Measurements from ENCODE around the gene ID3. TPM values are rescaled to one million over a fixed set of nuclear protein-coding genes. Genes with fewer than 3 reads are reported as not detected.
A peak's percentile ranks its signal among the peaks of the same experiment; 100 is the strongest.

Gene ID3
- total RNA-seq, 2 donors from 2014 or later, result 65.9 to 118 TPM

DNA sequence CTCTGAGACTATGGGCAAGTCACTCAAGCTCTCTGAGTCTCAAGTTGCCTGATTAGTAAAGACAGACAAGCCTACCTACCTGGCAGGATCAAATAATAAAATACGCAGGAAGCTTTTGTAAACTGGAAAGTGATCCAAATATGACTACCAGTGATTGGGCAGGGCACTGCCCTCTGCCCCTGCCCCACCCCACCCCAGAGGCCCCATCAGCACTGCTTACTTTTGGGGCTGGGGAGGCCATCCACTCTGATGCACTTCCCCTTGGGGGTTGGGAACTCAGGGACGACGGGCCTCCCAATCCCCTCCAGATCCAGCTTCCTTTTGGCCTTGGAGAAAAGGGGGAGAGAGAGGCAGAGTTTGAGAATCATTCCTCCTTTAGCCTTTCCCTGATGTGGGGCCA lies 35.1 kb downstream of the ID3 start:
- intact Hi-C loops (cut with DNase I), result no loop called here

DNA sequence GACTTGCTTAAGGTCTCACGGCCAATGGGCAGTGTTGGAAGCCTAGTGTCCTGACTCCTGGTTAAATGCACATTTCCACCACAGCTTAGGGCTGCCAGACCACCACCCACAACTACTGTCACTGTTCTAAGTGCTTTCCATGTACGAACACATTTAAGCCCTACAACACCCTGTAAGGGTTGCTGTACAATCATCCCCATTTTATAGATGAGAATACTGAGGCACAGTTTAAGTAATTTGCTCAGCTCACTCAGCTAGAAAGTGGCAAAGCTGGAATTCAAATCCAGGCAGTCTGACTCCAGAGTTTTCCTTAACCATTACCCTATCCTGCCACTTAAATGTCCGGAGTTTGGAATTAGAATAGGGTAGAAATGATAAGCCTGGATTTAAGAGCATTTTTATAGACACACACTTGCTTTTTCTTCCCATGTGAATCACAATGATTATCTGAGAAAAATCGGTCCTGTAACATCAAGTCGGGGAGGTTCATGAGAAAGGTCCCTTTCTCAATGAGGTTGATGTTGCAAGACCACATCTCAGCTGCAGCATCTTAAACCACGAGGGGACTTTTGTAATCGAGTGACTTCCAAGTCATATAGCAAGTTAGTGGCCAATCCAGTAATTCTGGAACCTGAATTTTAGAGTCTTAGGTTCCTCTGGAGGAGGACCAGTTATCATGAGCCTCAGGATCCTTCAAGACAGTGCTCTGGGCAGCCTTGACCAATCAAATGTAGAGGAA lies 36.9 kb downstream of the ID3 start:
- intact Hi-C loops (cut with DNase I), result no loop called here
- no peak overlapping the region for H3K4me3 ChIP-seq
- no peak overlapping the region for H3K27ac ChIP-seq
- no peaks in the 10 kb centered on the region for H3K4me1 ChIP-seq
- ATAC-seq, result no peak
- H3K27me3 ChIP-seq, result no peaks in the 10 kb centered on the region
- DNase-seq, result peak in 1 of 4 donors; percentile 20
- no peaks in the 10 kb centered on the region for H3K9me3 ChIP-seq
- no peaks in the 10 kb centered on the region for H3K36me3 ChIP-seq (replicated peaks in 1 of 2; ENCODE audit: insufficient read depth in 1 of 2, low read depth in 2 of 2)
- TF ChIP-seq POLR2A (IDR thresholded peaks at IDR 0.05), result no peak
- TF ChIP-seq, protein P1, sequence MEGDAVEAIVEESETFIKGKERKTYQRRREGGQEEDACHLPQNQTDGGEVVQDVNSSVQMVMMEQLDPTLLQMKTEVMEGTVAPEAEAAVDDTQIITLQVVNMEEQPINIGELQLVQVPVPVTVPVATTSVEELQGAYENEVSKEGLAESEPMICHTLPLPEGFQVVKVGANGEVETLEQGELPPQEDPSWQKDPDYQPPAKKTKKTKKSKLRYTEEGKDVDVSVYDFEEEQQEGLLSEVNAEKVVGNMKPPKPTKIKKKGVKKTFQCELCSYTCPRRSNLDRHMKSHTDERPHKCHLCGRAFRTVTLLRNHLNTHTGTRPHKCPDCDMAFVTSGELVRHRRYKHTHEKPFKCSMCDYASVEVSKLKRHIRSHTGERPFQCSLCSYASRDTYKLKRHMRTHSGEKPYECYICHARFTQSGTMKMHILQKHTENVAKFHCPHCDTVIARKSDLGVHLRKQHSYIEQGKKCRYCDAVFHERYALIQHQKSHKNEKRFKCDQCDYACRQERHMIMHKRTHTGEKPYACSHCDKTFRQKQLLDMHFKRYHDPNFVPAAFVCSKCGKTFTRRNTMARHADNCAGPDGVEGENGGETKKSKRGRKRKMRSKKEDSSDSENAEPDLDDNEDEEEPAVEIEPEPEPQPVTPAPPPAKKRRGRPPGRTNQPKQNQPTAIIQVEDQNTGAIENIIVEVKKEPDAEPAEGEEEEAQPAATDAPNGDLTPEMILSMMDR (IDR thresholded peaks at IDR 0.05), result no peak
- 82% methylated on average over 7 of the region's 7 CpGs for WGBS, 2 donors

More for the DNA sequence above, 35.1 kb downstream of the ID3 start:
- ATAC-seq (no peak), DNase-seq (no peak)
- no peaks in the 10 kb centered on the region for H3K27me3 ChIP-seq
- H3K4me3 ChIP-seq, result no peak overlapping the region
- WGBS, 2 donors, result 72 to 100% methylated on average over 1 to 3 of the region's 3 CpGs
- H3K4me1 ChIP-seq, result peaks cover 12% of the 10 kb centered on the region
- H3K36me3 ChIP-seq (replicated peaks in 1 of 2; ENCODE audit: insufficient read depth in 1 of 2, low read depth in 2 of 2), result no peaks in the 10 kb centered on the region
- H3K27ac ChIP-seq, result no peak overlapping the region
- no peak for TF ChIP-seq POLR2A (IDR thresholded peaks at IDR 0.05)
- TF ChIP-seq, protein P1 (IDR thresholded peaks at IDR 0.05), result no peak
- no peaks in the 10 kb centered on the region for H3K9me3 ChIP-seq

DNA sequence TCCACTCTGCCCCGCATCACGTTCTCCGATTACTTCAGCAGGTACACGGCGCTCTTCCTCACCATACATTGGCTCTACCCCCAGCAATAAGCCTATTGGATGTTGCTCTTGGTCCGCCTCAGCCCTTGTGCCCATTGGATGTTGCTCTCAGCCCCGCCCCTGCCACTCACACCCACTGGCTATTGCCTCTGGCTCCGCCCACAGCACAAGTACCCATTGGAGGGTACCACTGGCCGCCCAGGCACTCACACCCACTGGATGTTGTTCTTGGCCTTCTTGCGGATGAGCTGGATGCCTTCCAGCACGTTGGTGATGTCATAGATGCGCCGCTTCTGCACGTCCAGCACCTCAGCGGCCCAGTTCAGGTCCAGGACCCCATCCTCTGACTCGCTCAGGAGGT lies 37.7 kb downstream of the ID3 start:
- WGBS, 2 donors, result 93 to 94% methylated on average over 14 to 16 of the region's 16 CpGs
- ATAC-seq (no peak), DNase-seq (no peak)
- Histone ChIP-seq H3K4me3 (no peak overlapping the region), H3K4me1 (no peaks in the 10 kb centered on the region), H3K36me3 (replicated peaks in 1 of 2; ENCODE audit: insufficient read depth in 1 of 2, low read depth in 2 of 2) (no peaks in the 10 kb centered on the region), H3K27me3 (no peaks in the 10 kb centered on the region), H3K27ac (no peak overlapping the region), H3K9me3 (no peaks in the 10 kb centered on the region)
- intact Hi-C loops (cut with DNase I), result no loop called here
- TF ChIP-seq, protein P1 (IDR thresholded peaks at IDR 0.05), result no peak
- no peak for TF ChIP-seq POLR2A (IDR thresholded peaks at IDR 0.05)

DNA sequence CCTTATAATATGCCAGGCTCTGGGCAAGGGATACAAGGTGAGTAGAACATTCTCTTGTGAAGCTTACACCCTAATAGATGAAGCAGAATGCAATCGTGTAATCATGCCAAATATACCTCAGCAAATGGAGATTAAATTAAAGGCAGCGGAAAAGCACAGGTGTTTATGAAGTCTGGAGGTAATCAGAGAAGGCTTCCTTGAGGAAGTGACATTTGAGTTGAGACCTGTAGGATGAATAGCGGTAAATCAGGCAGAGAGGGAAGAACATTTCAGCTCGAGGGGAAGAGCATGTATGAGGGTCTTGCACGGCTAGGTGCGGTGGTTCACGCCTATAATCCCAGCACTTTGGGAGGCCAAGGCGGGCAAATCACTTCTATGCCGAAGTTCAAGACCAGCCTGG lies 41.7 kb downstream of the ID3 start:
- no peak for DNase-seq
- H3K9me3 ChIP-seq, result no peaks in the 10 kb centered on the region
- no peak overlapping the region for H3K27ac ChIP-seq
- WGBS, 2 donors, result 81% methylated on average over 9 of the region's 9 CpGs
- intact Hi-C loops (cut with DNase I), result no loop called here
- H3K27me3 ChIP-seq, result no peaks in the 10 kb centered on the region
- no peaks in the 10 kb centered on the region for H3K36me3 ChIP-seq (replicated peaks in 1 of 2; ENCODE audit: insufficient read depth in 1 of 2, low read depth in 2 of 2)
- TF ChIP-seq POLR2A (IDR thresholded peaks at IDR 0.05), result no peak
- TF ChIP-seq, protein P1 (IDR thresholded peaks at IDR 0.05), result no peak
- H3K4me3 ChIP-seq, result no peak overlapping the region
- no peaks in the 10 kb centered on the region for H3K4me1 ChIP-seq
- no peak for ATAC-seq

DNA sequence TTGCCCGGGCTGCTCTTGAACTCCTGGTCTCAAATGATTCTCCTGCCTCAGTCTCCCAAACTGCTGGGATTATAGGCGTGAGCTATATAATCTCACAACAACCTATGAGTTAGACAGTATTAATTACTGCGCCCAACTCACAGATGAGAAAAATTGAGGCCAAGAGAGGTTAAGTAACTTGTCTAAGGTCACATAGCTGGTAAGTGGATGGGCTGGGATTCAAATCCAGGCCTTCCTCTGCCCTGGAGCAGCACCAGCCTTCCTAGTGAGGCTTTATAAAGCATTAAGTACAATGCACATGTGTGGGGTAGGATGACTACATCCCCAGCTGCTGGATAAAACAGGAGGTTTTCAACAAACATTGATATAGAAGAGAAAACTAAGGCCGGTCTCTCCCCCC lies 43.4 kb downstream of the ID3 start:
- WGBS, 2 donors, result 94 to 100% methylated on average over 4 of the region's 4 CpGs
- intact Hi-C loops (cut with DNase I), result no loop called here
- Histone ChIP-seq H3K27ac (no peak overlapping the region), H3K4me1 (no peaks in the 10 kb centered on the region), H3K27me3 (no peaks in the 10 kb centered on the region), H3K9me3 (no peaks in the 10 kb centered on the region), H3K4me3 (no peak overlapping the region), H3K36me3 (replicated peaks in 1 of 2; ENCODE audit: insufficient read depth in 1 of 2, low read depth in 2 of 2) (no peaks in the 10 kb centered on the region)
- DNase-seq (no peak), ATAC-seq (no peak)
- no peak for TF ChIP-seq POLR2A (IDR thresholded peaks at IDR 0.05)
- TF ChIP-seq, protein P1 (IDR thresholded peaks at IDR 0.05), result no peak
